ENCODE measurements around the gene PRKCSH. TPM values are rescaled to one million over a fixed set of nuclear protein-coding genes. Genes with fewer than 3 reads are reported as not detected.
"Not testable (repeated sequence)": the region's sequence is repeated elsewhere in the genome, so short reads cannot be mapped to it uniquely, and the experiment has no call there.

Gene PRKCSH
- total and polyA plus RNA-seq, 2 donors (not counting 1 experiment from before 2014, with no cell fraction given) = 259 to 402 TPM

DNA sequence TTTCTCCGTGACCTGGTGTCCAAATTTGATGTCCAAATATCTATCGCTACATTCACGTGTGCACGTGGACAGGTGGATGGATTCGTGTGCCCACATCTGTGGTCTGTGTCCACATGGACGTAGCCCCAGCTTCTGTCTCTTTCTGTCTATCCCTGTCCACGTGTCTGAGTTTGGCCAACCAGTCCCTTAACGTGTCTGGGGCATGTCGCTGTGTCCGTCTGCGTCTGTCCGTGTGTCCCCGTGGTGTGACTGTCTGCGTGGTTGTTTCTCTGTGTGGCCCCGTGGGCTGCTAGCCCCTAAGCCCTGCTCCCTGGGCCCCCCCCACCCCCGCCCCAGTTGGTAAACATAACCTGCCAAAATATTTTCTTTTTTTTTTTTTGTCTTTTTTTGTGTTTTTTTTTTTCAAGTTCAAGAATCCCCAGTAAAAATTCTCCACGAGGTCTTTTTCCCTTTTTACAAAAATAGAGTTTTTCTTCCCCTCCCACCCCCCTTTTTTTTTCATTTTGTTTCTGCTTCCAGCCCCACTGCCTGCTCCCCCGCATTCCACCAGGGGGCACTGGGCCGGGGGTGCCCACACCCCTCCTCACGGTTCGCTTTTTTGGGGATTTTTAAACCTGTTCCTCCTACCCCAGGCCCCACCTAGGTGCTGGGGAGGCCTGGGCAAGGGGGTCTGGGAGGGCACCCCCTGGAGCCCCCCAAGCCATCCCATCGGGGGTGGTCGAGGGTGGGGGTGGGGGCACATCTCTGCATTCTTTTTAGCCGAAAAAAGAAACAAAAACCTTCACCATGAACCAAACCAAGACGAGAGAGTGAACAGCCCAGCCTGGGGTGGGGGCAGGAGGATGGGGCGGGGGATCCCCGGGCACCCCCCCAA, 18.3 kb downstream of the PRKCSH start:
- Histone ChIP-seq H3K27ac (ENCODE audit: low read length in 2 of 2) (no peak overlapping the region), H3K4me3 (ENCODE audit: control extremely low read depth in 1 of 5, extremely low read depth in 1 of 5, insufficient read depth in 1 of 5, low read depth in 2 of 5, low read length in 4 of 5) (no peak overlapping the region), H3K9ac (ENCODE audit: low read length) (no peak overlapping the region), H2AFZ (ENCODE audit: insufficient read depth, low read depth, low read length, poor library complexity, severe bottlenecking) (no peak overlapping the region), H3K36me3 (replicated peaks in 1 of 2; ENCODE audit: control extremely low read depth in 1 of 2, control insufficient read depth in 1 of 2, extremely low read depth in 1 of 2, insufficient read depth in 2 of 2, low read length in 1 of 2) (peaks cover 0 to 16% of the 10 kb centered on the region in 2 experiments), H3K4me2 (replicated peaks; ENCODE audit: low read depth, low read length, poor library complexity, severe bottlenecking) (peak overlapping the region; percentile 37), H3K27me3 (replicated peaks in 1 of 4; ENCODE audit: control extremely low read depth in 1 of 4, control insufficient read depth in 3 of 4, insufficient read depth in 4 of 4, low read length in 3 of 4) (peaks cover 0 to 3% (median 0%) of the 10 kb centered on the region in 4 experiments), H3K9me3 (ENCODE audit: control extremely low read depth in 1 of 3, control insufficient read depth in 2 of 3, insufficient read depth in 1 of 3, low read length in 2 of 3) (no peaks in the 10 kb centered on the region), H3K79me2 (ENCODE audit: control insufficient read depth, insufficient read depth, low read length) (no peaks in the 10 kb centered on the region), H4K20me1 (ENCODE audit: control insufficient read depth, insufficient read depth, low read length, poor library complexity, severe bottlenecking) (no peaks in the 10 kb centered on the region), H3K4me1 (ENCODE audit: control insufficient read depth in 2 of 2, insufficient read depth in 2 of 2, low read length in 2 of 2) (peaks cover 0 to 5% of the 10 kb centered on the region in 2 donors)
- WGBS (ENCODE audit: insufficient coverage) = 70% methylated on average over 19 of the region's 27 CpGs
- H3K9me3 Mint-ChIP-seq (ENCODE audit: insufficient read depth) = no peaks in the 10 kb centered on the region
- H3K27me3 Mint-ChIP-seq = no peaks in the 10 kb centered on the region
- CTCF ChIA-PET = no interaction called here
- no peak overlapping the region for H3K4me3 Mint-ChIP-seq
- no peak overlapping the region for H3K27ac Mint-ChIP-seq
- peak; percentile 54 for DNase-seq
- TF ChIP-seq EZH2 (IDR thresholded peaks at IDR 0.05; ENCODE audit: borderline replicate concordance, insufficient read depth, low read depth, low read length, poor library complexity, severe bottlenecking) (no peak), CTCF (IDR thresholded peaks at IDR 0.05) (peak; percentile 65)
- intact Hi-C loops (cut with micrococcal nuclease) = no loop called here
- POLR2A ChIA-PET = no interaction called here
- peak; percentile 39 for ATAC-seq (ENCODE audit: low read depth)
- peaks cover 8% of the 10 kb centered on the region for H3K4me1 Mint-ChIP-seq

DNA sequence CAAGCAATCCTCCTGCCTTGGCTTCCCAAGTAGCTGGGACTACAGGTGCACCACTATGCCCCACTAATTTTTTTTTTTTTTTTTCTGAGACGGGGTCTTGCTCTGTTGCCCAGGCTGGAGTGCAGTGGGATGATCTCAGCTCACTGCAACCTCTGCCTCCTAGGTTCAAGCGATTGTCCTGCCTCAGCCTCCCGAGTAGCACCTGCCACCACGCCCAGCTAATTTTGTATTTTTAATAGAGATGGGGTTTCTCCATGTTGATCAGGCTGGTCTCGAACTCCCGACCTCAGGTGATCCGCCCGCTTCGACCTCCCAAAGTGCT, 19.8 kb downstream of the PRKCSH start:
- H3K27ac ChIP-seq (ENCODE audit: low read length in 2 of 2); POLR2A ChIA-PET; H4K20me1 ChIP-seq (ENCODE audit: control insufficient read depth, insufficient read depth, low read length, poor library complexity, severe bottlenecking); H3K27me3 ChIP-seq (replicated peaks in 1 of 4; ENCODE audit: control extremely low read depth in 1 of 4, control insufficient read depth in 3 of 4, insufficient read depth in 4 of 4, low read length in 3 of 4); H3K4me1 Mint-ChIP-seq; H3K27me3 Mint-ChIP-seq; DNase-seq; H3K9me3 Mint-ChIP-seq (ENCODE audit: insufficient read depth); H3K4me3 Mint-ChIP-seq; intact Hi-C loops (cut with micrococcal nuclease); H3K27ac Mint-ChIP-seq; H3K79me2 ChIP-seq (ENCODE audit: control insufficient read depth, insufficient read depth, low read length); H3K36me3 ChIP-seq (replicated peaks in 1 of 2; ENCODE audit: control extremely low read depth in 1 of 2, control insufficient read depth in 1 of 2, extremely low read depth in 1 of 2, insufficient read depth in 2 of 2, low read length in 1 of 2); H3K4me1 ChIP-seq (ENCODE audit: control insufficient read depth in 2 of 2, insufficient read depth in 2 of 2, low read length in 2 of 2); H3K9ac ChIP-seq (ENCODE audit: low read length); H3K4me3 ChIP-seq (ENCODE audit: control extremely low read depth in 1 of 5, extremely low read depth in 1 of 5, insufficient read depth in 1 of 5, low read depth in 2 of 5, low read length in 4 of 5); H3K9me3 ChIP-seq (ENCODE audit: control extremely low read depth in 1 of 3, control insufficient read depth in 2 of 3, insufficient read depth in 1 of 3, low read length in 2 of 3); H2AFZ ChIP-seq (ENCODE audit: insufficient read depth, low read depth, low read length, poor library complexity, severe bottlenecking); ATAC-seq (ENCODE audit: low read depth); H3K4me2 ChIP-seq (replicated peaks; ENCODE audit: low read depth, low read length, poor library complexity, severe bottlenecking): not testable (repeated sequence)
- CTCF ChIA-PET = interaction anchor here (0.7 kb wide), 2 partner anchors 156 to 566 kb away, joined by 3 read pairs; no protein-coding TSS in a partner anchor
- 92% methylated on average over 4 of the region's 9 CpGs for WGBS (ENCODE audit: insufficient coverage)
